ENCODE results near the gene DRC7.
"Not testable (repeated sequence)": the region's sequence is repeated elsewhere in the genome, so short reads cannot be mapped to it uniquely, and the experiment has no call there.

DRC7 gene

GRCh38 chr16:57711346-57711745 is 16.7 kb downstream of the DRC7 start:
- Histone ChIP-seq H3K27ac (no peak overlapping the region), H3K9ac (no peak overlapping the region), H3K4me2 (ENCODE audit: low read length) (no peak overlapping the region), H3K36me3 (ENCODE audit: control insufficient read depth, insufficient read depth, low read length) (no peaks in the 10 kb centered on the region), H3K27me3 (ENCODE audit: control insufficient read depth, insufficient read depth, low read length) (no peaks in the 10 kb centered on the region), H3K4me1 (no peaks in the 10 kb centered on the region), H2AFZ (no peak overlapping the region), H3K9me3 (ENCODE audit: control insufficient read depth, low read length) (no peaks in the 10 kb centered on the region), H3K4me3 (ENCODE audit: low read depth, low read length) (no peak overlapping the region), H3K79me2 (no peaks in the 10 kb centered on the region)
- no peak for TF ChIP-seq CTCF (IDR thresholded peaks at IDR 0.05)

- Histone ChIP-seq H3K79me2 (no peaks in the 10 kb centered on the region), H2AFZ (no peak overlapping the region), H3K36me3 (ENCODE audit: control insufficient read depth, insufficient read depth, low read length) (no peaks in the 10 kb centered on the region), H3K4me2 (ENCODE audit: low read length) (no peak overlapping the region), H3K4me1 (no peaks in the 10 kb centered on the region), H3K27ac (no peak overlapping the region), H3K9me3 (ENCODE audit: control insufficient read depth, low read length) (no peaks in the 10 kb centered on the region), H3K4me3 (ENCODE audit: low read depth, low read length) (no peak overlapping the region), H3K27me3 (ENCODE audit: control insufficient read depth, insufficient read depth, low read length) (no peaks in the 10 kb centered on the region), H3K9ac (no peak overlapping the region)
- TF ChIP-seq CTCF (IDR thresholded peaks at IDR 0.05), result no peak
Measured at GRCh38 chr16:57711993-57712392, 17.4 kb downstream of the DRC7 start.

GRCh38 chr16:57712569-57712968 is 18.0 kb downstream of the DRC7 start:
- not testable (repeated sequence) for H3K4me3 ChIP-seq (ENCODE audit: low read depth, low read length); H3K4me2 ChIP-seq (ENCODE audit: low read length); H3K9me3 ChIP-seq (ENCODE audit: control insufficient read depth, low read length); H3K27me3 ChIP-seq (ENCODE audit: control insufficient read depth, insufficient read depth, low read length); H3K79me2 ChIP-seq; H3K27ac ChIP-seq; H3K4me1 ChIP-seq; H2AFZ ChIP-seq; H3K9ac ChIP-seq; H3K36me3 ChIP-seq (ENCODE audit: control insufficient read depth, insufficient read depth, low read length)

- Histone ChIP-seq H3K27ac (no peak overlapping the region), H3K9me3 (ENCODE audit: control insufficient read depth, low read length) (no peaks in the 10 kb centered on the region), H3K4me1 (no peaks in the 10 kb centered on the region), H3K9ac (no peak overlapping the region), H2AFZ (no peak overlapping the region), H3K4me3 (ENCODE audit: low read depth, low read length) (no peak overlapping the region), H3K27me3 (ENCODE audit: control insufficient read depth, insufficient read depth, low read length) (no peaks in the 10 kb centered on the region), H3K79me2 (no peaks in the 10 kb centered on the region), H3K4me2 (ENCODE audit: low read length) (no peak overlapping the region), H3K36me3 (ENCODE audit: control insufficient read depth, insufficient read depth, low read length) (no peaks in the 10 kb centered on the region)
- no peak for TF ChIP-seq CTCF (IDR thresholded peaks at IDR 0.05)
Measured at GRCh38 chr16:57713596-57713995, 19.0 kb downstream of the DRC7 start.

- no peak for TF ChIP-seq CTCF (IDR thresholded peaks at IDR 0.05)
- Histone ChIP-seq H3K9ac (no peak overlapping the region), H2AFZ (no peak overlapping the region)
Measured at GRCh38 chr16:57714047-57714446, 19.4 kb downstream of the DRC7 start.

More at GRCh38 chr16:57714047-57714446, 19.4 kb downstream of the DRC7 start:
- Histone ChIP-seq H3K9me3 (ENCODE audit: control insufficient read depth, low read length) (no peaks in the 10 kb centered on the region), H3K79me2 (no peaks in the 10 kb centered on the region), H3K4me1 (no peaks in the 10 kb centered on the region), H3K36me3 (ENCODE audit: control insufficient read depth, insufficient read depth, low read length) (no peaks in the 10 kb centered on the region), H3K4me2 (ENCODE audit: low read length) (no peak overlapping the region), H3K27ac (no peak overlapping the region), H3K4me3 (ENCODE audit: low read depth, low read length) (no peak overlapping the region), H3K27me3 (ENCODE audit: control insufficient read depth, insufficient read depth, low read length) (no peaks in the 10 kb centered on the region)

Measured in parathyroid adenoma (tissue), 2 donors.